ENCODE measurements around the gene ALOXE3.

ALOXE3 gene

GRCh38 chr17:8141741-8142140 is 23.4 kb upstream of the ALOXE3 start:
- DNase-seq = no peak

- no peak for DNase-seq
Measured at GRCh38 chr17:8141045-8141444, 22.7 kb upstream of the ALOXE3 start.

GRCh38 chr17:8140065-8141029 is 22.0 kb upstream of the ALOXE3 start:
- DNase-seq = no peak

- peak; percentile 91 for DNase-seq
Measured at GRCh38 chr17:8138672-8139371, 20.5 kb upstream of the ALOXE3 start.

GRCh38 chr17:8138374-8138671 is 20.0 kb upstream of the ALOXE3 start:
- DNase-seq = no peak

- DNase-seq = no peak
Measured at GRCh38 chr17:8137645-8138373, 19.5 kb upstream of the ALOXE3 start.

- DNase-seq = no peak
Measured at GRCh38 chr17:8133941-8134340, 15.6 kb upstream of the ALOXE3 start.

- DNase-seq = no peak
Measured at GRCh38 chr17:8133399-8133798, 15.1 kb upstream of the ALOXE3 start.

GRCh38 chr17:8131844-8132441 is 13.6 kb upstream of the ALOXE3 start:
- no peak for DNase-seq

GRCh38 chr17:8128125-8128784 is 9.9 kb upstream of the ALOXE3 start:
- DNase-seq = no peak

- DNase-seq = no peak
Measured at GRCh38 chr17:8126491-8127066, 8.3 kb upstream of the ALOXE3 start.

GRCh38 chr17:8125947-8126490 is 7.7 kb upstream of the ALOXE3 start:
- peak; percentile 13 for DNase-seq

- peak; percentile 51 for DNase-seq
Measured at GRCh38 chr17:8125154-8125946, 7.0 kb upstream of the ALOXE3 start.

GRCh38 chr17:8124350-8125153 is 6.2 kb upstream of the ALOXE3 start:
- DNase-seq = no peak

GRCh38 chr17:8123695-8124349 is 5.5 kb upstream of the ALOXE3 start, which contains the start of gene HES7:
Gene HES7, minus strand, starts transcription at chr17:8124106. Its CDS starts 22 bp downstream, at chr17:8124084.
- no peak for DNase-seq

GRCh38 chr17:8122924-8123694 is 4.8 kb upstream of the ALOXE3 start:
- DNase-seq = no peak

GRCh38 chr17:8122422-8122923 is 4.2 kb upstream of the ALOXE3 start:
- no peak for DNase-seq

GRCh38 chr17:8121681-8122421 is 3.5 kb upstream of the ALOXE3 start:
- DNase-seq = peak; percentile 33
